Measurements from ENCODE around the gene PEX16. TPM values are rescaled to one million over a fixed set of nuclear protein-coding genes. Genes with fewer than 3 reads are reported as not detected.

PEX16 gene
- total RNA-seq, 2 experiments from 2014 or later = 56.3 to 62.0 TPM

GRCh38 chr11:45905095-45905494 lies 12.6 kb downstream of the PEX16 start:
- CTCF ChIA-PET = no interaction called here
- H3K4me1 ChIP-seq (ENCODE audit: insufficient read depth, low read length) = peaks cover 20% of the 10 kb centered on the region
- H3K36me3 ChIP-seq (ENCODE audit: insufficient read depth, low read length) = peaks cover 12% of the 10 kb centered on the region
- peaks cover 11% of the 10 kb centered on the region for H3K27me3 Mint-ChIP-seq
- H3K4me3 ChIP-seq (ENCODE audit: low read length) = no peak overlapping the region
- no peak for TF ChIP-seq CTCF (IDR thresholded peaks at IDR 0.05)
- DNase-seq (no peak), ATAC-seq (ENCODE audit: poor library complexity) (no peak)
- H3K4me1 Mint-ChIP-seq (ENCODE audit: low read depth) = peaks cover 9% of the 10 kb centered on the region
- H3K27me3 ChIP-seq (ENCODE audit: control insufficient read depth in 1 of 2, insufficient read depth in 2 of 2, low read length in 2 of 2) = peaks cover 6% of the 10 kb centered on the region in 2 experiments
- no peak overlapping the region for H3K27ac ChIP-seq (ENCODE audit: low read depth in 1 of 2, low read length in 2 of 2)
- intact Hi-C loops (cut with DNase I, micrococcal nuclease) = no loop called here
- H3K36me3 Mint-ChIP-seq (ENCODE audit: low read depth) = peaks cover 6% of the 10 kb centered on the region
- POLR2A ChIA-PET = no interaction called here
- H3K9me3 Mint-ChIP-seq = no peaks in the 10 kb centered on the region
- no peak overlapping the region for H3K27ac Mint-ChIP-seq
- H3K9me3 ChIP-seq (ENCODE audit: control insufficient read depth in 1 of 2, insufficient read depth in 1 of 2, low read length in 2 of 2) = peaks cover 0 to 6% of the 10 kb centered on the region in 2 experiments
- H3K4me3 Mint-ChIP-seq = no peak overlapping the region

DNA sequence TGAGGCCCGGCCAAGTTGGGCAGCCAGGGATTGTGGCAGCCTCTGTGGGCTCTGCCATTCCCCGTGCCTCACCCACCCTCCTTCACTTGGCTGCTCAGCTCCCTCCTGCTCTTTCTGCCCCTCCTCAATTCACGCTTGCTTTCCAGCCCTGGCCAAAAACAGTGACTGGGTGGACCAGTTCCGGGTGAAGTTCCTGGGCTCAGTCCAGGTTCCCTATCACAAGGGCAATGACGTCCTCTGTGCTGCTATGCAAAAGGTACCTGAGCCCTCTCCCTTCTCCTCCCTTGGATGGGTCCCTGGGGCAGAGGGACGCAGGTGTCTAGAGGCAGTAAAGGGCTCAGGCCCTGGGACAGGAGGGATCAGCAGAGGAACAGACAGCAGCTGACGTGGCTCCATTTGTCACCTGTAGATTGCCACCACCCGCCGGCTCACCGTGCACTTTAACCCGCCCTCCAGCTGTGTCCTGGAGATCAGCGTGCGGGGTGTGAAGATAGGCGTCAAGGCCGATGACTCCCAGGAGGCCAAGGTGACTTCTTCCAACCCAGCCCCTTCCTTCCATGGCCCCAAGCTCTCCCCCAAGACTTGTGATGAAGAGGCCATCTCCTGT lies 13.3 kb downstream of the PEX16 start:
- no peak overlapping the region for H3K27ac ChIP-seq (ENCODE audit: low read depth in 1 of 2, low read length in 2 of 2)
- intact Hi-C loops (cut with DNase I, micrococcal nuclease) = no loop called here
- POLR2A ChIA-PET = no interaction called here
- Mint-ChIP-seq H3K36me3 (ENCODE audit: low read depth) (no peaks in the 10 kb centered on the region), H3K27ac (no peak overlapping the region), H3K27me3 (peaks cover 12% of the 10 kb centered on the region), H3K4me3 (no peak overlapping the region), H3K4me1 (ENCODE audit: low read depth) (peaks cover 9% of the 10 kb centered on the region), H3K9me3 (no peaks in the 10 kb centered on the region)
- no peak for TF ChIP-seq CTCF (IDR thresholded peaks at IDR 0.05)
- peaks cover 7% of the 10 kb centered on the region for H3K36me3 ChIP-seq (ENCODE audit: insufficient read depth, low read length)
- peaks cover 0 to 6% of the 10 kb centered on the region in 2 experiments for H3K9me3 ChIP-seq (ENCODE audit: control insufficient read depth in 1 of 2, insufficient read depth in 1 of 2, low read length in 2 of 2)
- CTCF ChIA-PET = no interaction called here
- H3K4me3 ChIP-seq (ENCODE audit: low read length) = no peak overlapping the region
- DNase-seq (no peak), ATAC-seq (ENCODE audit: poor library complexity) (no peak)
- H3K27me3 ChIP-seq (ENCODE audit: control insufficient read depth in 1 of 2, insufficient read depth in 2 of 2, low read length in 2 of 2) = peaks cover 6 to 10% of the 10 kb centered on the region in 2 experiments
- peaks cover 24% of the 10 kb centered on the region for H3K4me1 ChIP-seq (ENCODE audit: insufficient read depth, low read length)

DNA sequence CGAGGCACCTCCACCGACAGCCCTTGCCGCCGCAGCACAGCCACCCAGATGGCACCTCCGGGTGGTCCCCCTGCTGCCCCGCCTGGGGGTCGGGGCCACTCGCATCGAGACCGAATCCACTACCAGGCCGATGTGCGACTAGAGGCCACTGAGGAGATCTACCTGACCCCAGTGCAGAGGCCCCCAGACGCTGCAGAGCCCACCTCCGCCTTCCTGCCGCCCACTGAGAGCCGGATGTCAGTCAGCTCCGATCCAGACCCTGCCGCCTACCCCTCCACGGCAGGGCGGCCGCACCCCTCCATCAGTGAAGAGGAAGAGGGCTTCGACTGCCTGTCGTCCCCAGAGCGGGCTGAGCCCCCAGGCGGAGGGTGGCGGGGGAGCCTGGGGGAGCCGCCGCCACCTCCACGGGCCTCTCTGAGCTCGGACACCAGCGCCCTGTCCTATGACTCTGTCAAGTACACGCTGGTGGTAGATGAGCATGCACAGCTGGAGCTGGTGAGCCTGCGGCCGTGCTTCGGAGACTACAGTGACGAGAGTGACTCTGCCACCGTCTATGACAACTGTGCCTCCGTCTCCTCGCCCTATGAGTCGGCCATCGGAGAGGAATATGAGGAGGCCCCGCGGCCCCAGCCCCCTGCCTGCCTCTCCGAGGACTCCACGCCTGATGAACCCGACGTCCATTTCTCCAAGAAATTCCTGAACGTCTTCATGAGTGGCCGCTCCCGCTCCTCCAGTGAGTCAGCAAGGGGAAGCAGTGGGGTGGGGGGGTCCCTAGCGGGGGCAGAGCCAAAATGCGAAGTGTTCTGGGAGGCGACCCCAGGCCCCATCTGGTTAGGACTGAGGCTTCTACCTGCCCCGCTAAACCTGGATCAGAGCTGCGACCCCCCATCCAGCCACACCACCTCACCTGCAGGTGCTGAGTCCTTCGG lies 15.0 kb downstream of the PEX16 start:
- intact Hi-C loops (cut with DNase I, micrococcal nuclease) = no loop called here
- peaks cover 30% of the 10 kb centered on the region for H3K4me1 ChIP-seq (ENCODE audit: insufficient read depth, low read length)
- TF ChIP-seq CTCF (IDR thresholded peaks at IDR 0.05) = no peak
- H3K27me3 Mint-ChIP-seq = peaks cover 29% of the 10 kb centered on the region
- H3K36me3 ChIP-seq (ENCODE audit: insufficient read depth, low read length) = no peaks in the 10 kb centered on the region
- peaks cover 23 to 27% of the 10 kb centered on the region in 2 experiments for H3K27me3 ChIP-seq (ENCODE audit: control insufficient read depth in 1 of 2, insufficient read depth in 2 of 2, low read length in 2 of 2)
- no peak overlapping the region for H3K4me3 Mint-ChIP-seq
- H3K27ac Mint-ChIP-seq = no peak overlapping the region
- peaks cover 18% of the 10 kb centered on the region for H3K4me1 Mint-ChIP-seq (ENCODE audit: low read depth)
- POLR2A ChIA-PET = no interaction called here
- H3K9me3 ChIP-seq (ENCODE audit: control insufficient read depth in 1 of 2, insufficient read depth in 1 of 2, low read length in 2 of 2) = peaks cover 0 to 6% of the 10 kb centered on the region in 2 experiments
- no peaks in the 10 kb centered on the region for H3K36me3 Mint-ChIP-seq (ENCODE audit: low read depth)
- H3K27ac ChIP-seq (ENCODE audit: low read depth in 1 of 2, low read length in 2 of 2) = no peak overlapping the region
- no peaks in the 10 kb centered on the region for H3K9me3 Mint-ChIP-seq
- ATAC-seq (ENCODE audit: poor library complexity) (no peak), DNase-seq (no peak)
- no peak overlapping the region for H3K4me3 ChIP-seq (ENCODE audit: low read length)
- CTCF ChIA-PET = no interaction called here
